Astrocyte (in vitro differentiated cells and primary cell): ENCODE results near the gene RANBP17. TPM values are rescaled to one million over a fixed set of nuclear protein-coding genes. Genes with fewer than 3 reads are reported as not detected.
"Not testable (repeated sequence)": the region's sequence is repeated elsewhere in the genome, so short reads cannot be mapped to it uniquely, and the experiment has no call there.

ENCODE experiments used
- DNase-seq: peaks from one replicate; pipeline ENCODE4 v3.0.0-alpha.2; 2010; ENCODE audit warnings: low read depth
- FAIRE-seq: peaks from 2 replicates; lab custom pipeline; 2011; peaks lifted over from hg19 to GRCh38; lab: Jason Lieb, UNC
- H2AFZ ChIP-seq: 2 replicates; pipeline ENCODE4 v1.6.0; 2012; ENCODE audit warnings: low read depth, low read length, inconsistent platforms
- H3K27ac ChIP-seq: 2 replicates; pipeline ENCODE4 v1.5.1; 2011; ENCODE audit warnings: low read depth, low read length, inconsistent platforms
- H3K27me3 ChIP-seq: 2 replicates; pipeline ENCODE4 v1.6.0; 2011; ENCODE audit warnings: low read length, inconsistent platforms; ENCODE audit not compliant: insufficient read depth
- H3K36me3 ChIP-seq: 2 replicates; pipeline ENCODE4 v1.5.1; 2011; ENCODE audit warnings: low read length, inconsistent platforms; ENCODE audit not compliant: insufficient read depth
- H3K4me1 ChIP-seq: 2 replicates; pipeline ENCODE4 v1.5.1; 2011; ENCODE audit warnings: low read length, inconsistent platforms; ENCODE audit not compliant: insufficient read depth
- H3K4me2 ChIP-seq: 2 replicates; pipeline ENCODE4 v1.6.0; 2012; ENCODE audit warnings: low read length, inconsistent platforms
- H3K4me3 ChIP-seq: 2 replicates; pipeline ENCODE4 v1.5.1; 2011; ENCODE audit warnings: low read depth, mild to moderate bottlenecking, low read length, inconsistent platforms; ENCODE audit not compliant: insufficient read depth
- H3K79me2 ChIP-seq: 2 replicates; pipeline ENCODE4 v1.6.0; 2012; ENCODE audit warnings: mild to moderate bottlenecking, low read length, inconsistent platforms; ENCODE audit not compliant: insufficient read depth
- H3K9ac ChIP-seq: 2 replicates; pipeline ENCODE4 v1.6.0; 2012; ENCODE audit warnings: mild to moderate bottlenecking, low read length, inconsistent platforms
- H3K9me3 ChIP-seq: 2 replicates; pipeline ENCODE4 v1.5.1; 2012; ENCODE audit warnings: low read depth, mild to moderate bottlenecking, low read length, inconsistent platforms; ENCODE audit not compliant: insufficient read depth
- H4K20me1 ChIP-seq: 2 replicates; pipeline ENCODE4 v1.6.0; 2012; ENCODE audit warnings: low read length, inconsistent platforms; ENCODE audit not compliant: insufficient read depth
- H3K27ac Mint-ChIP-seq: one replicate; pipeline ENCODE4 v1.8.0; 2021; ENCODE audit warnings: mild to moderate bottlenecking, mixed read lengths; ENCODE audit not compliant: unreplicated experiment
- H3K27me3 Mint-ChIP-seq: one replicate; pipeline ENCODE4 v1.8.0; 2021; ENCODE audit warnings: low read depth, mixed read lengths; ENCODE audit not compliant: unreplicated experiment
- H3K36me3 Mint-ChIP-seq: one replicate; pipeline ENCODE4 v1.8.0; 2021; ENCODE audit warnings: low read depth, mixed read lengths; ENCODE audit not compliant: unreplicated experiment
- H3K4me1 Mint-ChIP-seq: one replicate; pipeline ENCODE4 v1.8.0; 2021; ENCODE audit warnings: low read depth, mixed read lengths; ENCODE audit not compliant: unreplicated experiment
- H3K4me3 Mint-ChIP-seq: one replicate; pipeline ENCODE4 v1.8.0; 2021; ENCODE audit warnings: mild to moderate bottlenecking, moderate library complexity, mixed read lengths; ENCODE audit not compliant: unreplicated experiment
- H3K9me3 Mint-ChIP-seq: one replicate; pipeline ENCODE4 v1.8.0; 2021; ENCODE audit warnings: mild to moderate bottlenecking, mixed read lengths; ENCODE audit not compliant: unreplicated experiment
- CTCF ChIP-seq: IDR thresholded peaks from 2 replicates; pipeline ENCODE4 v1.5.1; 2011; ENCODE audit warnings: low read depth, mild to moderate bottlenecking, inconsistent platforms, low read length, moderate library complexity; ENCODE audit not compliant: insufficient read depth
- EZH2 ChIP-seq: IDR thresholded peaks from 2 replicates; pipeline ENCODE4 v1.6.1; 2012; ENCODE audit warnings: mild to moderate bottlenecking, low read length, inconsistent platforms; ENCODE audit not compliant: insufficient read depth
- total RNA-seq: library from RNA; stranded (reverse); gene quantifications from 2 replicates; pipeline ENCODE4 v1.2.1, GENCODE V29; 2021

RANBP17 gene
- total RNA-seq, 1 donor from 2014 or later = 16.2 TPM

- H3K9me3 ChIP-seq = no peaks in the 10 kb centered on the region
- H3K4me2 ChIP-seq = no peak overlapping the region
- H3K79me2 ChIP-seq = no peaks in the 10 kb centered on the region
- no peaks in the 10 kb centered on the region for H3K27me3 Mint-ChIP-seq
- H3K36me3 ChIP-seq = no peaks in the 10 kb centered on the region
- H3K4me3 Mint-ChIP-seq = no peak overlapping the region
- FAIRE-seq (no peak), DNase-seq (no peak)
- no peak overlapping the region for H3K27ac Mint-ChIP-seq
- H3K4me1 ChIP-seq = no peaks in the 10 kb centered on the region
- H3K9me3 Mint-ChIP-seq = peaks cover 4% of the 10 kb centered on the region
- peaks cover 13% of the 10 kb centered on the region for H3K4me1 Mint-ChIP-seq
- H2AFZ ChIP-seq = no peak overlapping the region
- H3K27ac ChIP-seq = no peak overlapping the region
- no peaks in the 10 kb centered on the region for H3K27me3 ChIP-seq
- H3K36me3 Mint-ChIP-seq = peaks cover 6% of the 10 kb centered on the region
- H3K4me3 ChIP-seq = no peak overlapping the region
- H3K9ac ChIP-seq = no peak overlapping the region
- H4K20me1 ChIP-seq = no peaks in the 10 kb centered on the region
- TF ChIP-seq EZH2 (no peak), CTCF (no peak)
These were observed 55.3 kb downstream of the RANBP17 start for GRCh38 chr5:170917113-170917512.

GRCh38 chr5:170920196-170920595 lies 58.4 kb downstream of the RANBP17 start:
- no peaks in the 10 kb centered on the region for H3K4me1 ChIP-seq
- H3K4me1 Mint-ChIP-seq = peaks cover 7% of the 10 kb centered on the region
- peak; percentile 13 for DNase-seq
- H3K9ac ChIP-seq = no peak overlapping the region
- no peaks in the 10 kb centered on the region for H3K27me3 ChIP-seq
- no peak overlapping the region for H3K27ac ChIP-seq
- H3K9me3 ChIP-seq = no peaks in the 10 kb centered on the region
- H3K27me3 Mint-ChIP-seq = no peaks in the 10 kb centered on the region
- FAIRE-seq = no peak
- no peak overlapping the region for H2AFZ ChIP-seq
- H3K36me3 ChIP-seq = no peaks in the 10 kb centered on the region
- no peaks in the 10 kb centered on the region for H4K20me1 ChIP-seq
- H3K9me3 Mint-ChIP-seq = peaks cover 4% of the 10 kb centered on the region
- H3K27ac Mint-ChIP-seq = no peak overlapping the region
- TF ChIP-seq CTCF (no peak), EZH2 (no peak)
- no peak overlapping the region for H3K4me2 ChIP-seq
- peaks cover 6% of the 10 kb centered on the region for H3K36me3 Mint-ChIP-seq
- no peak overlapping the region for H3K4me3 ChIP-seq
- H3K4me3 Mint-ChIP-seq = no peak overlapping the region
- H3K79me2 ChIP-seq = no peaks in the 10 kb centered on the region

GRCh38 chr5:170922331-170922730 lies 60.5 kb downstream of the RANBP17 start:
- H3K27ac ChIP-seq, H3K36me3 ChIP-seq, H3K9ac ChIP-seq, H3K4me3 Mint-ChIP-seq, FAIRE-seq, H3K36me3 Mint-ChIP-seq, H3K9me3 Mint-ChIP-seq, H4K20me1 ChIP-seq, H3K4me3 ChIP-seq, H3K27me3 ChIP-seq, H3K27me3 Mint-ChIP-seq, H3K4me1 ChIP-seq, H3K4me1 Mint-ChIP-seq, H3K27ac Mint-ChIP-seq, H3K9me3 ChIP-seq, H3K79me2 ChIP-seq: not testable (repeated sequence)
- DNase-seq = peak; percentile 18
- Histone ChIP-seq H3K4me2 (peak overlapping the region; percentile 55), H2AFZ (peak overlapping the region; percentile 69)
